HTERT RPE-1 (cell line): ENCODE results near the gene THAP4.

ENCODE experiments used
- in situ Hi-C: fragments of 300-500 bp; cut with MboI; formaldehyde crosslinking; loops from 4 replicates; pipeline ENCODE4 v1.14.3; 2020; ENCODE audit warnings: low sequenced_read_pairs

THAP4 gene

GRCh38 chr2:241615041-241615440 is 21.9 kb downstream of the THAP4 start:
- in situ Hi-C loops = no loop called here

GRCh38 chr2:241613017-241613780 is 23.8 kb downstream of the THAP4 start:
- in situ Hi-C loops = no loop called here

DNA sequence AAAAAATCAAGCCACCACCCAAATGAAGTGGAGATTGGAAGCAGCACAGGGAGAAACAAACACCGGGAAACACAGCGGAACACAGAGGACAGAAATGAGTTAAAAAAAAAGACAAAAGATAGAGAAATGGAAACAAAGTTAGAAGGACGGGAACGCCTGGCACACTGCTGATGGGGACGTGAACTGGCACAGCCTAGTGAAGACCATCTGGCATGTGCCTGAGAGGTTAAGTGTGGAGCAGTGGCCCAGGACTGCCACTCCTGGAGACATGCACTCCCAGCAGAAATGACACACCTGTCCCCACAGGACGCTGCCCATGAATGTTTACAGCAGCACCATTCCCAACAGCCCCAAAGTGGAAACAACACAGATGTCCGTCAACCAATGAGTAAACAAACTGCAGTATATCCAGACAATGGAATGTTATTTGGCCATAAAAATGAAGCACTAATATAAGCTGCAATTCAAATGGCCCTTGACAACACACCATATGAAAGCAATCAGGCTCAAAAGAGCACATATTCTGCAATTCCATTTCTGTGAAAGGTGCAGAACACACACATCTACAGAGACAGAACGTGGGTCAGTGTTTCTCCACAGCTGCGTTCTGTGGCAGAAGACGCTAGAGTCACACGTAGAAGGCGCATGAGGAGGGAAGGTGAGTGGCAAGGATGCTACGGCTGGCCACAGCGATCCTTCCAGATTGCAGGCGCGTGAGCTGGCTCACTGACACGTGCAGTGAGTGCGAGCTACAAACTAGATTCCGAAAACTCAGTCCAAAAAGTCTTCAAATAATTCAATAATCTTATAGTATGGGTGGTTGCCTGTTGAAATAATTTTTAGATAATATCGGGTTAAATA is 24.6 kb downstream of the THAP4 start:
- in situ Hi-C loops = no loop called here

- in situ Hi-C loops = no loop called here
Measured at GRCh38 chr2:241611062-241611461, 25.9 kb downstream of the THAP4 start.

DNA sequence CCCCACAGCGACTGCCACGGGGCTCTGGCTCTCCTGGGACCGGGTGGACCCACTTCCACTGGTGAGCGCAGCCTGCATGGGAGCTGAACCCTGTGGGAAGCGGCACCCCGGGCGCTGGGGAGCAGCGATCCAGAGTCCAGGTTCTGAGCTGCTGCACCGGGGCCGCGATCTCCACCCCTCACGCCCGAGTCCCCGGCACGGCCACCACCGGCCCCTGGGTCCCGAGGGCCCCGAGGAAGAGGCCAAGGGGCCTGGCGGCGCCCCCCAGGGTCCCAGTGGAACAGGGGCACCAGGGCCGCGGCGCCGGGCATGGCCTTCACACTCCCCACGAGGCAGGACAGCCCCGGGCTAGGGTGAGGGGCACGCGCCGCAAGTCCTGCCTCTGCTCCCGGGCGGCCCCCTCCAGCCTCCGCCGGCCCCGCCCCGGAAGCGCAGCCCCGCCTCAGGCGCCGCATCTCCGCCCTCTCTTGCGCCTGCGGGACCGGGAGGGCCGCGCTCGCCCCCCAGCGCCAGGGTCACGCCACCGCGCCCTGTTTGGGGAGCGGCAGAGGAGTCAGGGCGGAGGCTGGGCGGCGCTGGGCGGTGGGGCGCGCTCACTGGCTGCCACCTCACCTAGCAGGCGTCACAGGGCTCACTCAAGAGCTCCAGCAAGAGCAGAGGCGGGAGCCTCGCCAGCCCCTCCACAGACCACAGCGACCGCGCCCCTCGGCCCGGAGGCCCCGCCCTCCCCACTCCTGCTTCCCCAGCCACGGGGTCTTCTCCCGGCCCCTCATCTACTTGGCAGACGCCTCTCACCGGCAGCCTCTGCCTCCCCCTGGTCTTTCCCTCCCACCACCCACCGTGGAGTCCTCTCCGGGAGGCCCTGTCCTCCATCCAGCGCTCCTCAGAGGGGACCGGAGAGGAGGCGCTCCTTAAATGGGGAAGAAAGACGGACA is 26.8 kb downstream of the THAP4 start:
- in situ Hi-C loops = no loop called here

DNA sequence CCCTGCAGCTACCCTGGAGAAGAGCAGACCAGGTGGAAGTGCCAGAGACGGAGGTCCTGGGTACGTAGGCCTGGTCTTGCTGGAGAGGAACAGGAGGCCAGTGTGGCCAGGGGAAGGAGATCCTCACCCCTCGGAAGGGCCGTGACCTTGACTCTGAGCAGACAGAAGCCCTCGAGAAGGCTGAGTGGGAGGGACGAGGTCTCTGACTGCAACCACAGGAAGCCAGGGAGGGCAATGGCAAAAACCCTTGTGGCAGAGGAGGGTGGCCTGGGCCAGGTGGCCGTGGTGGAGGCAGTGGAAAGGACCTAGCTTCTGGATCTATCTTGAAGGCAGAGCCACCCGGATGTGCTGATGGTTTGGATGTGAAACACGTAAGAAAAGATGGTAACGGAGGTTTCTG is 28.1 kb downstream of the THAP4 start:
- in situ Hi-C loops = no loop called here

DNA sequence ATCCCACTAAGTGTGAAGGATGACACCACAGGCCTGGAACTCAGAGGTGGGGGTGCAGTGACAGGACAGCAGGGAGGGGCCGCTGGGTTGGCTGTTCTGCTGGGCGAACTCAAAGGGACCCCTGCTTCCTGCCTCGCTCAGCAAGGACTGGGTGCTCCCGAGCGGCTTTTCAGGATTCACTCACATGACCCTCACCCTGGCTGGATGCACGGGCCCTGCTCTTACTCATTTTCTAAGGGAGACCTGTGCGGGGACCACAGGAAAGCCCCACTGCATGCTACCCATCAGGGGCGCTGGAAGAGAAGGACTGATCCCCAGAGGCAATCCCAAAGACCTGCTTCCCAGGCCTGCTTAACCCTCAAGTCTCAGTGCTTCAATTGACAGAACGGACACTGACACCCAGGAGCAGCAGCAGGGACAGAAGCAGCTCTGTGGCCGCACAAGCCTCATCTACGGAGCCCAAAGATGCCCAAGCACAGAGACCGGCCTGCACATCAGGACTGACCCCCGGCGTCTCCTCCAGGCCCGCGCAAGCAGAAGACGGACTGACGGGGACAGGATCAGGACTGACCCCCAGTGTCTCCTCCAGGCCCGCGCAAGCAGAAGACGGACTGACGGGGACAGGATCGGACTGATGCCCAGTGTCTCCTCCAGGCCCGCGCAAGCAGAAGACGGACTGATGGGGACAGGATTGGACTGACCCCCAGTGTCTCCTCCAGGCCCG is 29.6 kb downstream of the THAP4 start:
- in situ Hi-C loops = no loop called here

DNA sequence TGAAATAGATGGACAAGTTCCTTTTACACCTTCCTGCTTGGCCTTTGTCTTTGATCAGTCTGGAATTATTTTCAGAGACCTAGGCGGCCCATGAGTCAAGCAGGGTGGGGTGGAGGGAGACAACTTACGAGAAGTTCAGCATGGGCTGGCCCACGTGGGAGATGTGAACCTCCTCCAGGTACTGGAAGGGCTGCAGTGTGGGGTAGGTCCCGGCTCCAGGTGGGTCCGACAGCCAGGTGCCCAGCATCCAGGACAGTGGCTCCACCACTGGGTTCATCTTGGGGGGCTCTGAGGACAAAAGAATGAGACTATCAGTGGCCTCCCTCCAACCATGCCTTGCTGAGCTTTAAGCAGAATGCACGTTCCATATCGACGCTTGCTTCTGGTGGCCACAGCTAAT is 30.8 kb downstream of the THAP4 start:
- in situ Hi-C loops = no loop called here

DNA sequence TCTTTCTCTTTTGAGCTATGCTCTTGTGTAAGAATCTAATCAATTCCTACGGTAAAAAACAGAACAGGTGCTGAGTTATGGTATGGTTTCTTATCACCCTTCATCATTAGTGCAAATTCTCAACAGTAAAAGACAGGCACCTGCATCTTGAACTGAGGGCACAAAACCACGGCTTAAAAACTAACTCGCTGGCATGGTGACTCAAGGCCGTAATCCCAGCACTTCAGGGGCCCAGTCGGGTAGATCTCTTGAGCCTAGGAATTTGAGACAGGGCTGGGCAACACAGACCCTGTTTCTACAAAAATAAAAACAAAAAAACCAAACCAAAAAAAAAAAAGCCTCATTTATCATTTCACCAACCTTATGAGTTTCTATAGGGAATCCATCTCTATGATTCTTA is 33.3 kb downstream of the THAP4 start:
- in situ Hi-C loops = no loop called here

GRCh38 chr2:241602720-241603119 is 34.2 kb downstream of the THAP4 start:
- in situ Hi-C loops = no loop called here

GRCh38 chr2:241601841-241602240 is 35.1 kb downstream of the THAP4 start:
- in situ Hi-C loops = no loop called here

GRCh38 chr2:241599615-241600014 is 37.3 kb downstream of the THAP4 start:
- in situ Hi-C loops = no loop called here

DNA sequence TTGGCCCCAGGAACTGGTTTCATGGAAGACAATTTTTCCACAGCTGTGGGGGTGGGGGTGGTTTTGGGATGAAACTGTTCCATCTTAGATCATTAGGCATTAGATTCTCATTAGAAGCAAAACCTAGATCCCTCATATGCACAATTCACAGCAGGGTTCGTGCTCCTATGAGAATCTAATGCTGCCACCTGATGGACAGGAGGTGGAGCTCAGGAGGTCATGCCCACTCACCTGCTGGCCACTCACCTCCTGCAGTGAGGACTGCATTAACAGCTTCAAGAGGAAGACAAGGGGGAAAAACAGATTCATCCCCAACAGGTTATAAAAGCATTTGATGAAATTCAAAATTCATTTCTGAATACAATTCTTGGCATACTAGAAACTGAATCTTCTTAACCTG is 38.5 kb downstream of the THAP4 start:
- in situ Hi-C loops = no loop called here

- in situ Hi-C loops = no loop called here
Measured at GRCh38 chr2:241598061-241598460, 38.9 kb downstream of the THAP4 start.

DNA sequence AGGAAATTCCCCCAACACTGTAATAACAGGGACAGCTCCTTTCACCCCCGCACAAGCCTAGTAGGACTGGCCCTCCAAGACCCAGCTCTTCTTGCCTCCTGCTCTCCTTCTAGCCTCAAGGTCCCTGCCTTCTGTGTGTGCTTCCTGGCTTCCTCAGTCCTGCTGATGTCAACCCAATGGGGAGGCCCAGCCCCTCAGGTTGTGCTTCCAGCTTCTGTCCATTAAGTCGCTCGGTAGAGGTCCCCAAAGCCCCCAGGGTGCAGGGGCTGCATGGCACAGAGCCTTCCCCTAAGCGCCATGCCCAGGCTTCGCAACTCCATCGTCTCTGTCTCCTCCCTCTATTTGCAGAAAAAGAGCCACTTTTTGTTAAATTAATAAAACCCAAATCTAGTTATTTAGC is 39.4 kb downstream of the THAP4 start:
- in situ Hi-C loops = no loop called here

GRCh38 chr2:241595600-241596140 is 41.3 kb downstream of the THAP4 start:
- in situ Hi-C loops = no loop called here

DNA sequence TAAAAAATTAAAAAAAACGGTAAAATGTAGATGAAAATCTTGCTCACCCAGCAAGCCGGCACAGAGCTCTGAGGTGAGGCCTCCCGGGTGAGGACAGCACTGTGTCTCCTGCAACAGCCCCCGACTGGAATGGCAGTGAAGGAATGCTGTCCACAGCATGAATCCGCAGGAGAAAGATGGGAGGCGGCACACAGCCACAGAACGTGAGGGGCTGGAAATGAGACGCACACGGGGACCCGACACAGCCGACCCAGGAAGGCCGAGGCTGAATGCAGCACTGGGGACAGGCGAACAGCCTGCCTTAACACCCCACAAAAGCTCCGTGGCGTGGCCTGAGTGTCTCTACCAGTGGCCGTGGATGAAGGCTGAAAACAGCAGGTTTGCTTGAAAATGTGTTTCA is 43.7 kb downstream of the THAP4 start:
- in situ Hi-C loops = no loop called here

DNA sequence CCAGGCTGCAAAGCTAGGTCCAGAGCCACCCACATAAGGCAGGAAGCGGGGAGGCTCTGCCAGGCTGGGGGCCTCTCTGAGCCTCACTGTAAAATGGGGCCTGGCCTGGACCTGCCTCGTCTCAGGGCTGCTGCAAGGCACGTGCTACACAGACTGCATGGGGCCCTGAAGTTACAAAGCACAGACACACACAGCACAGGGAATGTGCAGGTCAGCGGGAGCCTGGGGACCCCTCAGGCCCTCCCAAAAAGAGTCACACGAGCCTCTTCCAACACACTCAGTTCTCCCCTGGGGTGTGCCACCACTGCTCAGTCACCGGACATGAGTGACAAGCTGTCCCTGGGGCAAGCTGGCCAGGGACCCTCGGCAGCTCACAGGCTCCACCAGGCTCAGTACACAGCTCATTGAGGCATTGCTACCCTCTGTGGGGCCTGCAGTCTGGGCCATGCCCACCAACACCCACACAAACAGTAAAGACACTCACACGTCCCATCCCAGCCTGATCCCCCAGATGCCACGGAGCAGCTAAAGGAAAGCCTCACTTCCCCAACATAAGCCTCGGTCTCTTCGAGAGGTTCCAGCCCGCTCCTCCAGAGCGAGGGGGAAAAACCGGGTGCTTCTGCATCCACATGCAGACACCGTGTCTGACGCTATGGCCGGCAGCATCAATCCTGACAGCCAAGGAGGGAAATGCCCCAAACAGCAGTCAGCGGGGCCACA is 44.7 kb downstream of the THAP4 start:
- in situ Hi-C loops = no loop called here
